H9 (cell line): ENCODE measurements around the gene UBE2L6. TPM values are rescaled to one million over a fixed set of nuclear protein-coding genes. Genes with fewer than 3 reads are reported as not detected.

Source experiments
- DNase-seq: peaks from one replicate; pipeline ENCODE4 v3.0.0-alpha.2; 2017
- H2AFZ ChIP-seq: one replicate; pipeline ENCODE4 v1.6.1; 2013; ENCODE audit warnings: mild to moderate bottlenecking, low read length, control low read depth, moderate library complexity
- H2AK5ac ChIP-seq: 2 replicates; pipeline ENCODE4 v1.6.1; 2013; ENCODE audit warnings: low read length, control low read depth, mixed read lengths; ENCODE audit not compliant: insufficient read length
- H2BK120ac ChIP-seq: one replicate; pipeline ENCODE4 v1.6.1; 2013; ENCODE audit warnings: low read depth, mild to moderate bottlenecking, low read length, control low read depth, inconsistent platforms; ENCODE audit not compliant: poor library complexity, severe bottlenecking
- H2BK12ac ChIP-seq: 2 replicates; pipeline ENCODE4 v1.6.1; 2013; ENCODE audit warnings: low read length, control low read depth, mixed read lengths, low read depth; ENCODE audit not compliant: insufficient read length
- H2BK15ac ChIP-seq: 2 replicates; pipeline ENCODE4 v1.6.1; 2013; ENCODE audit warnings: low read depth, low read length, control low read depth
- H2BK20ac ChIP-seq: one replicate; pipeline ENCODE4 v1.6.1; 2013; ENCODE audit warnings: low read depth, mild to moderate bottlenecking, low read length, control low read depth, inconsistent platforms; ENCODE audit not compliant: poor library complexity, severe bottlenecking
- H2BK5ac ChIP-seq: 2 replicates; pipeline ENCODE4 v1.6.1; 2013; ENCODE audit warnings: low read length, control low read depth, mixed read lengths; ENCODE audit not compliant: insufficient read length
- H3K14ac ChIP-seq: 2 replicates; pipeline ENCODE4 v1.6.1; 2013; ENCODE audit warnings: low read length, control low read depth; ENCODE audit not compliant: insufficient read depth
- H3K18ac ChIP-seq: 2 replicates; pipeline ENCODE4 v1.6.1; 2013; ENCODE audit warnings: low read depth, mild to moderate bottlenecking, mixed read lengths, low read length, control low read depth; ENCODE audit not compliant: insufficient read length
- H3K23ac ChIP-seq: 2 replicates; pipeline ENCODE4 v1.6.1; 2013; ENCODE audit warnings: low read length, control low read depth, mixed read lengths, low read depth; ENCODE audit not compliant: insufficient read length
- H3K23me2 ChIP-seq: 2 replicates; pipeline ENCODE4 v1.6.1; 2013; ENCODE audit warnings: low read depth, mild to moderate bottlenecking, mixed read lengths, low read length, control low read depth; ENCODE audit not compliant: insufficient read length, poor library complexity, severe bottlenecking
- H3K27ac ChIP-seq: 2 replicates; pipeline ENCODE4 v1.5.1; 2013; ENCODE audit warnings: low read length, control low read depth, mixed read lengths, low read depth; ENCODE audit not compliant: insufficient read length
- H3K27me3 ChIP-seq: 2 replicates; pipeline ENCODE4 v1.6.1; 2013; ENCODE audit warnings: low read length, control low read depth, inconsistent platforms; ENCODE audit not compliant: insufficient read depth
- H3K4ac ChIP-seq: 2 replicates; pipeline ENCODE4 v1.6.1; 2013; ENCODE audit warnings: low read depth, mild to moderate bottlenecking, control low read depth, inconsistent platforms, low read length, moderate library complexity
- H3K4me1 ChIP-seq: 2 replicates; pipeline ENCODE4 v1.6.1; 2013; ENCODE audit warnings: low read length, control low read depth, inconsistent platforms; ENCODE audit not compliant: insufficient read depth
- H3K4me2 ChIP-seq: 2 replicates; pipeline ENCODE4 v1.6.1; 2013; ENCODE audit warnings: low read length, control low read depth, mixed read lengths; ENCODE audit not compliant: insufficient read length, insufficient read depth
- H3K56ac ChIP-seq: 2 replicates; pipeline ENCODE4 v1.6.1; 2013; ENCODE audit warnings: low read depth, mild to moderate bottlenecking, mixed read lengths, low read length, control low read depth; ENCODE audit not compliant: insufficient read length
- H3K79me1 ChIP-seq: 2 replicates; pipeline ENCODE4 v1.6.1; 2013; ENCODE audit warnings: low read depth, mild to moderate bottlenecking, moderate library complexity, low read length, control low read depth, inconsistent platforms; ENCODE audit not compliant: insufficient read depth, poor library complexity, severe bottlenecking
- H3K79me2 ChIP-seq: 2 replicates; pipeline ENCODE4 v1.6.1; 2013; ENCODE audit warnings: low read length, control low read depth, inconsistent platforms; ENCODE audit not compliant: insufficient read depth
- H3K9ac ChIP-seq: 2 replicates; pipeline ENCODE4 v1.6.1; 2013; ENCODE audit warnings: low read length, control low read depth, mixed read lengths; ENCODE audit not compliant: insufficient read length; ENCODE audit errors: extremely low read depth
- H3K9me3 ChIP-seq: one replicate; pipeline ENCODE4 v1.6.1; 2013; ENCODE audit warnings: low read depth, low read length, inconsistent platforms; ENCODE audit not compliant: control insufficient read depth
- H3T11ph ChIP-seq: one replicate; pipeline ENCODE4 v1.6.1; 2013; ENCODE audit warnings: mild to moderate bottlenecking, low read length, control low read depth, inconsistent platforms
- H4K20me1 ChIP-seq: one replicate; pipeline ENCODE4 v1.6.1; 2013; ENCODE audit not compliant: control insufficient read depth, insufficient read length, insufficient read depth
- H4K5ac ChIP-seq: 2 replicates; pipeline ENCODE4 v1.6.1; 2013; ENCODE audit warnings: low read depth, mild to moderate bottlenecking, mixed read lengths, low read length, control low read depth; ENCODE audit not compliant: insufficient read length
- H4K8ac ChIP-seq: replicated peaks from 2 replicates; pipeline ENCODE4 v1.6.1; 2013; ENCODE audit warnings: low read length, control low read depth, mixed read lengths, low read depth; ENCODE audit not compliant: insufficient read length
- H4K91ac ChIP-seq: 2 replicates; pipeline ENCODE4 v1.6.1; 2013; ENCODE audit warnings: low read depth, mild to moderate bottlenecking, moderate library complexity, mixed read lengths, low read length, control low read depth; ENCODE audit not compliant: insufficient read length
- H3K27ac Mint-ChIP-seq, 3 experiments: 2 replicates in 2 of 3; 3 replicates in 1 of 3; pipeline ENCODE4 v1.8.0; 2020 to 2021; ENCODE audit warnings: mixed read lengths in 3 of 3, mild to moderate bottlenecking in 1 of 3, moderate library complexity in 1 of 3
- H3K27me3 Mint-ChIP-seq: 2 replicates; pipeline ENCODE4 v1.8.0; 2021; ENCODE audit warnings: low read depth, mild to moderate bottlenecking, moderate library complexity, mixed read lengths
- H3K36me3 Mint-ChIP-seq, 3 experiments: 2 replicates in 2 of 3; 3 replicates in 1 of 3; pipeline ENCODE4 v1.8.0; 2020 to 2021; ENCODE audit warnings: low read depth in 3 of 3, mixed read lengths in 3 of 3; ENCODE audit not compliant: insufficient read depth in 1 of 3
- H3K4me1 Mint-ChIP-seq, 2 experiments: 2 replicates each; pipeline ENCODE4 v1.8.0; 2020; ENCODE audit warnings: mixed read lengths in 2 of 2
- H3K4me3 Mint-ChIP-seq, 2 experiments: 2 replicates in 1 of 2; 3 replicates in 1 of 2; pipeline ENCODE4 v1.8.0; 2020 to 2021; ENCODE audit warnings: mild to moderate bottlenecking in 2 of 2, mixed read lengths in 2 of 2, moderate library complexity in 1 of 2
- H3K9me3 Mint-ChIP-seq, 2 experiments: 2 replicates in 1 of 2; 3 replicates in 1 of 2; pipeline ENCODE4 v1.8.0; 2020; ENCODE audit warnings: mild to moderate bottlenecking in 2 of 2, mixed read lengths in 2 of 2, moderate library complexity in 1 of 2
- WGBS: extraction: QIAGEN DNeasy Blood & Tissue Kit; methylation state at CpG from one replicate; pipeline ENCODE4 v1.1.7; 2013; ENCODE audit warnings: missing lambda C conversion rate, low lambda C conversion rate, mixed read lengths; ENCODE audit not compliant: insufficient read length; ENCODE audit errors: extremely low coverage; 5-methylcytosine and 5-hydroxymethylcytosine counted together
- total RNA-seq: library from RNA; stranded (reverse); gene quantifications from 2 replicates; pipeline ENCODE4 v1.2.1, GENCODE V29; 2021
- TF ChIP-seq, protein P1 (sequence below): fragments of 200-600 bp; sonication (generic); conservative IDR thresholded peaks from 3 replicates; pipeline ENCODE4 v1.8.0; 2021; ENCODE audit warnings: antibody characterized with exemption, mild to moderate bottlenecking

UBE2L6 gene
- total RNA-seq, 1 experiment from 2014 or later: 38.9 TPM

DNA sequence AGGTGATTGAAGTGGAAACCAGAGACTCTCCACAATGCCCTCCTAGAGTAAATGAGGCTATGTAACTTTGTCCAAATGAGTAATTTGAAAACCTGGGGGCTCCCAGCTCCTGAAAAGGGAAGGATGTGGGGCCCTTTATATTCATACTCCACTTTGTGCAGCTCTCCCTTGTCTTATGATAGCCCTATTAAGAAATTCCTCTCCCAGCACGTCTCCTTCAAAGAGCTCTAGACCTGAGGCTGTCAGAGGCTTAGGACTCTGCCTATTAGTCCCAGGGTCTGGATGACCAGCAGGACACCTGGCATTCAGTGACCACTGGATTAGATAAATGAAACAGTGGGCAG lies 54.0 kb downstream of the UBE2L6 start:
- 0 out of 5 replicates have a peak, but pooled peaks cover 0 to 3% of the 10 kb centered on the region in 2 experiments for H3K9me3 Mint-ChIP-seq
- H3K4me2 ChIP-seq: peak overlapping the region; percentile 63
- no peak overlapping the region for H2BK5ac ChIP-seq
- H2BK120ac ChIP-seq: no peak overlapping the region
- no peak overlapping the region; a peak in 1 of 7 replicates for H3K27ac Mint-ChIP-seq
- no peak overlapping the region for H3K4ac ChIP-seq
- H3K9ac ChIP-seq: no peak overlapping the region
- TF ChIP-seq, protein P1, sequence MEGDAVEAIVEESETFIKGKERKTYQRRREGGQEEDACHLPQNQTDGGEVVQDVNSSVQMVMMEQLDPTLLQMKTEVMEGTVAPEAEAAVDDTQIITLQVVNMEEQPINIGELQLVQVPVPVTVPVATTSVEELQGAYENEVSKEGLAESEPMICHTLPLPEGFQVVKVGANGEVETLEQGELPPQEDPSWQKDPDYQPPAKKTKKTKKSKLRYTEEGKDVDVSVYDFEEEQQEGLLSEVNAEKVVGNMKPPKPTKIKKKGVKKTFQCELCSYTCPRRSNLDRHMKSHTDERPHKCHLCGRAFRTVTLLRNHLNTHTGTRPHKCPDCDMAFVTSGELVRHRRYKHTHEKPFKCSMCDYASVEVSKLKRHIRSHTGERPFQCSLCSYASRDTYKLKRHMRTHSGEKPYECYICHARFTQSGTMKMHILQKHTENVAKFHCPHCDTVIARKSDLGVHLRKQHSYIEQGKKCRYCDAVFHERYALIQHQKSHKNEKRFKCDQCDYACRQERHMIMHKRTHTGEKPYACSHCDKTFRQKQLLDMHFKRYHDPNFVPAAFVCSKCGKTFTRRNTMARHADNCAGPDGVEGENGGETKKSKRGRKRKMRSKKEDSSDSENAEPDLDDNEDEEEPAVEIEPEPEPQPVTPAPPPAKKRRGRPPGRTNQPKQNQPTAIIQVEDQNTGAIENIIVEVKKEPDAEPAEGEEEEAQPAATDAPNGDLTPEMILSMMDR: no peak
- H3K9me3 ChIP-seq: no peaks in the 10 kb centered on the region
- peaks cover 0 to 4% (median 0%) of the 10 kb centered on the region in 3 experiments; a peak in 4 of 7 replicates for H3K36me3 Mint-ChIP-seq
- no peak overlapping the region for H4K91ac ChIP-seq
- no peaks in the 10 kb centered on the region for H4K20me1 ChIP-seq
- H3K23me2 ChIP-seq: peaks cover 16% of the 10 kb centered on the region
- peaks cover 49% of the 10 kb centered on the region for H3K27me3 Mint-ChIP-seq
- no peak overlapping the region for H3K27ac ChIP-seq
- no peak for DNase-seq
- H2BK15ac ChIP-seq: no peak overlapping the region
- H3K27me3 ChIP-seq: no peaks in the 10 kb centered on the region
- no peak overlapping the region for H3K23ac ChIP-seq
- peak overlapping the region; percentile 90 to 98 for H3K4me3 Mint-ChIP-seq
- H3K4me1 ChIP-seq: peaks cover 2% of the 10 kb centered on the region
- no peak overlapping the region for H2AK5ac ChIP-seq
- H3K56ac ChIP-seq: no peak overlapping the region
- H3T11ph ChIP-seq: no peak overlapping the region
- no peaks in the 10 kb centered on the region for H3K79me1 ChIP-seq
- WGBS: no CpG with 5 or more reads among the region's 1 CpG
- no peak overlapping the region for H2BK20ac ChIP-seq
- H2BK12ac ChIP-seq: no peak overlapping the region
- H3K79me2 ChIP-seq: no peaks in the 10 kb centered on the region
- H4K8ac ChIP-seq: no peak overlapping the region
- no peak overlapping the region for H2AFZ ChIP-seq
- peaks cover 10 to 13% of the 10 kb centered on the region in 2 experiments; a peak in 2 of 4 replicates for H3K4me1 Mint-ChIP-seq
- no peak overlapping the region for H3K18ac ChIP-seq
- H4K5ac ChIP-seq: no peak overlapping the region
- H3K14ac ChIP-seq: no peak overlapping the region
